Measurements from ENCODE around the gene KCNQ1. TPM values are rescaled to one million over a fixed set of nuclear protein-coding genes. Genes with fewer than 3 reads are reported as not detected.

The KCNQ1 gene
- total RNA-seq, 1 experiment from 2014 or later = 2.3 TPM

GRCh38 chr11:2703363-2704141 lies 258.7 kb downstream of the KCNQ1 start:
- Histone ChIP-seq H4K8ac (replicated peaks; ENCODE audit: insufficient read length, low read depth, low read length) (no peak overlapping the region), H3K9me3 (ENCODE audit: control insufficient read depth, low read depth, low read length) (no peaks in the 10 kb centered on the region), H3K79me1 (ENCODE audit: insufficient read depth, low read depth, low read length, poor library complexity, severe bottlenecking) (no peaks in the 10 kb centered on the region), H3K56ac (ENCODE audit: insufficient read length, low read depth, low read length) (no peak overlapping the region), H3K79me2 (ENCODE audit: insufficient read depth, low read length) (no peaks in the 10 kb centered on the region), H3K23me2 (ENCODE audit: insufficient read length, low read depth, low read length, poor library complexity, severe bottlenecking) (peaks cover 7% of the 10 kb centered on the region), H3T11ph (ENCODE audit: low read length) (no peak overlapping the region), H2BK15ac (ENCODE audit: low read depth, low read length) (no peak overlapping the region), H3K14ac (ENCODE audit: insufficient read depth, low read length) (no peak overlapping the region), H3K4me2 (ENCODE audit: insufficient read depth, insufficient read length, low read length) (no peak overlapping the region), H2BK5ac (ENCODE audit: insufficient read length, low read length) (no peak overlapping the region), H3K4ac (ENCODE audit: low read depth, low read length) (no peak overlapping the region), H3K23ac (ENCODE audit: insufficient read length, low read depth, low read length) (no peak overlapping the region), H3K27me3 (ENCODE audit: insufficient read depth, low read length) (no peaks in the 10 kb centered on the region; the same call in 1 of the 2 replicates), H2BK12ac (ENCODE audit: insufficient read length, low read depth, low read length) (no peak overlapping the region), H3K4me1 (ENCODE audit: insufficient read depth, low read length) (peaks cover 3% of the 10 kb centered on the region; the same call in 1 of the 2 replicates), H4K91ac (ENCODE audit: insufficient read length, low read depth, low read length) (no peak overlapping the region), H2BK120ac (ENCODE audit: low read depth, low read length, poor library complexity, severe bottlenecking) (no peak overlapping the region), H3K27ac (ENCODE audit: insufficient read length, low read depth, low read length) (no peak overlapping the region), H4K20me1 (ENCODE audit: control insufficient read depth, insufficient read depth, insufficient read length) (no peaks in the 10 kb centered on the region), H2BK20ac (ENCODE audit: low read depth, low read length, poor library complexity, severe bottlenecking) (no peak overlapping the region), H3K18ac (ENCODE audit: insufficient read length, low read depth, low read length) (no peak overlapping the region), H4K5ac (ENCODE audit: insufficient read length, low read depth, low read length) (no peak overlapping the region), H2AK5ac (ENCODE audit: insufficient read length, low read length) (no peak overlapping the region), H3K9ac (ENCODE audit: extremely low read depth, insufficient read length, low read length) (no peak overlapping the region), H2AFZ (ENCODE audit: low read length) (no peak overlapping the region)
- Mint-ChIP-seq H3K4me1 (peaks cover 43 to 44% of the 10 kb centered on the region in 2 experiments), H3K36me3 (ENCODE audit: insufficient read depth in 1 of 3, low read depth in 3 of 3) (peaks cover 2 to 23% (median 15%) of the 10 kb centered on the region in 3 experiments; a peak in 5 of 7 replicates), H3K27me3 (ENCODE audit: low read depth) (peaks cover 83% of the 10 kb centered on the region), H3K9me3 (peaks cover 13 to 16% of the 10 kb centered on the region in 2 experiments), H3K27ac (peak overlapping the region in 1 of 3 experiments; percentile 49; a peak in 1 of 7 replicates), H3K4me3 (0 out of 5 replicates have a peak overlapping the region, but pooled peaks of 1 of the 2 experiments have one; percentile 26)
- no peak for TF ChIP-seq CTCF (conservative IDR thresholded peaks at IDR 0.05)
- WGBS (ENCODE audit: extremely low coverage, insufficient read length, low lambda C conversion rate) = no CpG with 5 or more reads among the region's 16 CpGs
- no peak for DNase-seq

Data from H9 (cell line).